GM12878 (cell line): Measurements from ENCODE around the gene DOK1.

Experiments
- BHLHE40 ChIP-seq, 2 experiments: fragments of 450-650 bp in 1 of 2; IDR thresholded peaks; 2 replicates each; pipeline ENCODE4 v1.6.1; 2011 to 2017; ENCODE audit warnings: low read depth in 2 of 2, borderline replicate concordance in 1 of 2, improper control_type of control experiment in 1 of 2, low read length in 1 of 2, mild to moderate bottlenecking in 1 of 2
- CTCF ChIP-seq, 3 experiments: IDR thresholded peaks in 2 of 3; conservative IDR thresholded peaks in 1 of 3; 2 replicates each; pipeline ENCODE4 v1.5.1; 2011; ENCODE audit warnings: low read depth in 3 of 3, low read length in 3 of 3, mild to moderate bottlenecking in 3 of 3, control low read depth in 2 of 3, moderate library complexity in 2 of 3, inconsistent platforms in 1 of 3, mixed read lengths in 1 of 3; ENCODE audit not compliant: control insufficient read depth in 2 of 3, insufficient read depth in 1 of 3; ENCODE audit errors: extremely low read depth in 1 of 3
- EP300 ChIP-seq, 2 experiments: fragments of 150-350 bp in 1 of 2; IDR thresholded peaks; 2 replicates each; pipeline ENCODE4 v1.6.1; 2011 to 2012; ENCODE audit warnings: low read depth in 2 of 2, low read length in 2 of 2, borderline replicate concordance in 1 of 2, improper control_type of control experiment in 1 of 2, inconsistent platforms in 1 of 2; ENCODE audit not compliant: control insufficient read depth in 1 of 2
- EZH2 ChIP-seq: IDR thresholded peaks from 2 replicates; pipeline ENCODE4 v1.6.1; 2012; ENCODE audit warnings: low read depth, mild to moderate bottlenecking, control low read depth, inconsistent platforms, low read length, borderline replicate concordance; ENCODE audit not compliant: control insufficient read depth
- FOXK2 ChIP-seq: fragments of 450-650 bp; IDR thresholded peaks from 2 replicates; pipeline ENCODE4 v1.6.1; 2017; ENCODE audit warnings: mild to moderate bottlenecking, moderate library complexity
- SREBF2 ChIP-seq: IDR thresholded peaks from 2 replicates; pipeline ENCODE4 v1.6.1; 2012; ENCODE audit warnings: mild to moderate bottlenecking, low read length
- ZNF24 ChIP-seq: fragments of 450-650 bp; IDR thresholded peaks from 2 replicates; pipeline ENCODE4 v1.6.1; 2017; ENCODE audit warnings: antibody characterized with exemption, mild to moderate bottlenecking

GRCh38 chr2:74540291-74540690 is 14.2 kb upstream of the DOK1 start:
- TF ChIP-seq CTCF (IDR thresholded peaks at IDR 0.05 in 2 of 3, conservative IDR thresholded peaks at IDR 0.05 in 1 of 3; ENCODE audit: control insufficient read depth in 2 of 3, extremely low read depth in 1 of 3, insufficient read depth in 1 of 3, low read depth in 3 of 3, low read length in 3 of 3): no peak
- TF ChIP-seq SREBF2: no peak
- no peak for TF ChIP-seq ZNF24
- no peak for TF ChIP-seq EZH2
- TF ChIP-seq BHLHE40 (IDR thresholded peaks at IDR 0.05; ENCODE audit: borderline replicate concordance in 1 of 2, low read depth in 2 of 2, low read length in 1 of 2): no peak
- TF ChIP-seq EP300 (IDR thresholded peaks at IDR 0.05; ENCODE audit: borderline replicate concordance in 1 of 2, control insufficient read depth in 1 of 2, low read depth in 2 of 2, low read length in 2 of 2): no peak
- TF ChIP-seq FOXK2: no peak
